Smooth muscle cell of the brain vasculature (primary cell): ENCODE measurements around the gene IDH3B.
"Not testable (repeated sequence)": the region's sequence is repeated elsewhere in the genome, so short reads cannot be mapped to it uniquely, and the experiment has no call there.

ENCODE experiments used
- DNase-seq: peaks from one replicate; pipeline ENCODE4 v3.0.0-alpha.2; 2012; ENCODE audit warnings: low read depth, low spot score

IDH3B gene

DNA sequence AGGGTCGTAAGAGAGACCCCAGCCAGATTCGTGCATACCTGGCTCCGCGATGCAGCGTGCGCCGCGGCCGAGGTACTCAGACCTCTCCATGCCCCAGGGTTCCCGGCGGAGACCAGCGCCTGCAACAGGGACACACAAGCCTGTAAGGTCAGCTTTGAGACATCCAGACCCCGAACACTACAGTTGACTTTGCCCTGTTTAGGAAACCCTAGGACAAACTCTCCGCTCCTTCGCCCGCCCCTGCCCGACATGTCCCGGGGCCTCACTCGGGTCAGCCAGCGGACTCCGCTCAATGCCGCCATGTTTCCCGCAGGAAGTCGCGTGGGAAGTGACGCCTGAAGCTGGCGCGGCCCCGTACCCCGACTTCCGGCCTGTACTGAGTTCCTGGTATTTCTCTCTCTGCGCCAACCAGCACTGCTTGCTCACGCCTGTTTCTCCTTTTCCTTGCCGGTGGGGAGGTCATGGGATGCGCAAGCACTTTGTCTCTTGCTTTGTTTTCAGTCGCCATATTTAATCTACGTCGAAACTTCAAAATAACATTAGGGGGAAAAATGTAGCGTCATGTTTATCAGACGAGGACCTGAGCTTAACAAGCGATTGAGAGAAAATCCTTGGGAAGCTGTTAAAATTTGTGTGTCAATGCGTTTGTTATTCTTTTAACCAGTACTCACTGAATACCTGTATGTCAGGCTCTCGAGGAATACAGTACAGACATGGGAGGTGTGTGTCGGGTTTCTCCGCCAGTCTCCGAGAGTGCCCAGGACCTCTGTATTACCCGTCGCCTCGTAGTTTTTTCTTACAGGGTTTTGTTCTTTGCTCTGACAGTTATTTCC lies at the start of gene IDH3B:
TSS of gene IDH3B (minus strand) at position 330 of the 833 bp plus-strand sequence. CDS start at position 302, 28 bp downstream.
- peak; percentile 66 for DNase-seq

DNA sequence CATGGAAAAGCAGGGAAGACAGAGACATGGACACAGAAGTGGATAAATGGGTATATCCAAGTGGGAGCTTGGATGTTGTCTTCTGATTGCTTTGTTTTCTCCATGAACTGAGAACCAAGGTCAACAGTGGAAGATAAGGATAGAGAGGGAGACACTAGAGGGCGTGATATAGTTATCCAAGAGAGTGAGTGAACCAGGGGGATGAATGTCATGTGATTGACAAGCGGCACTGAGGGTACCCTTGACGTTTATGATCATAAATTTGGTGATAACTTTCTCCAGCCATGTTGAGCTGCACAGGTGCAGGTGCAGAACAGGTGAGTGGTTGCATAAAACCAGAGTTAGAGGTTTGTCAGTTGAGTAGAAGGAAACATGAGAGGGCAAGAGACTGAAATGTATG lies 49.3 kb upstream of the IDH3B start:
- DNase-seq: no peak

DNA sequence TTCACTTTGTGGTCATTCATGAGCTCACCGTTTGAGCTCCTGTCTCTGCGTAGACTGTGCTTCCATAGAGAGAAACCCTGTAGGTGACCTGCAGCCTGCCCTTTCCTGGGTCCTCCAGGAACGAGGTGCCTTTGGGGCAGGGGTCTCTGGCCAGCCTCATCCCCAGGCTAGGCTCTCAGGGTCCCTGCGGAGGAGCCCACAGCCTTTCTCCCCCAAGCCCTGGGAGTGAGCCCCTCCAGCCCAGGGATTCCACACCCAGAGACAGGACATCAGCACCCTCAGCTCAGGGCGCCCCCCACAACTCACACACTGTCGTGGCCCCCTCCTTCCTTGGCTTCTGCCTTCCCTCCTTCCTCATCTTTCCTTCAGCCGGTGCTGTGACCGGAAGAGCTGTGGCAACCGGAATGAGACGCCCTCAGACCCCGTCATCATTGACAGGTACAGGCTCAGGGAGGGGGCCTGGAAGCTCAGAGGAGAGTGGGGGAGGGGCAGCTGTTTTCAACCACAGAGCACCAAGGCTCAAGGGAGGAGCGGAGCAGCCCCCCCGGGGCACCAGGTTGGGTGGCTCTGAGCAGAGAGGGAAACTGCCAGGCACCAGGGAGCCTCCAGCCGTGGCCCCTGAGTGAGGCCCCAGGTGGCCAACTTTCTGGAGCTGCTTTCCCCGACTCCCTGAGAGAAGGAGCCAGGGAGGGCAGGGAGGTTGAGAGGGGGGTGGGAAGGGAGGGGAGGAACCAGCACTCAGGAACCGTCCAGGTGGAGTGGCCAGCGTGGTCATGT lies 45.4 kb upstream of the IDH3B start:
- no peak for DNase-seq

DNA sequence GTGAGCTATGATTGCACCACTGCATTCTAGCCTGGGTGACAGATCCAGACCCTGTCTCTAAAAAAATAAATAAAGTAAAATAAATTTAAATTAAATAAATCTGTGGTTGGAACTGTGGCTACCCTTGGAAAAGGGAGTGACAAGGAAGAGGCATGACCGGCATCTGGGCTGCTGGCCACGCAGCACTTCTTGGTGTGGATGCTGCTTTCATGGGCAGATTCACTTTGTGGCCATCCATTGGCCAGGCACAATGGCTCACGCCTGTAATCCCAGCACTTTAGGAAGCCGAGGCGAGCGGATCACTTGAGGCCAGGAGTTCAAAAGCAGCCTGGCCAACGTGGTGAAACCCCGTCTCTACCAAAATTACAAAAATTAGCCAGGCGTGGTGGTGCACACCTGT lies 44.6 kb upstream of the IDH3B start:
- no peak for DNase-seq

DNA sequence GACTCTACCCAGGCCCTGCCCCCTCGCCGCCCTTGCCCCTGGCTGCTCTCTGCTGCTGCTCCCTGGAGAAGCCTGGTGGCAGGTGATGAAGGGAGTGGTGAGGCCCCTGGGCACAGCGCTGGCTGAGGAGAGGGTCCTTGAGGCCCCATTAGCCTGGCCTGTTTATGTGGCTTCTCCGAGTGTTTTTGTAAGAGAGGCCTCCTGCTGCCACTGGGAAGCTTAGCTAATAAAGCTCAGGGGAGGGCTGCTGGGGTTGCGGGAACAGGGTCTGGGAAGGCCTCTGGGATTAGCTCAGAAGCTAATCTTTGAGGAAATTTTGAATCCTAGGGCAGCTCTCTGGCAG lies 44.0 kb upstream of the IDH3B start:
- DNase-seq: no peak

DNA sequence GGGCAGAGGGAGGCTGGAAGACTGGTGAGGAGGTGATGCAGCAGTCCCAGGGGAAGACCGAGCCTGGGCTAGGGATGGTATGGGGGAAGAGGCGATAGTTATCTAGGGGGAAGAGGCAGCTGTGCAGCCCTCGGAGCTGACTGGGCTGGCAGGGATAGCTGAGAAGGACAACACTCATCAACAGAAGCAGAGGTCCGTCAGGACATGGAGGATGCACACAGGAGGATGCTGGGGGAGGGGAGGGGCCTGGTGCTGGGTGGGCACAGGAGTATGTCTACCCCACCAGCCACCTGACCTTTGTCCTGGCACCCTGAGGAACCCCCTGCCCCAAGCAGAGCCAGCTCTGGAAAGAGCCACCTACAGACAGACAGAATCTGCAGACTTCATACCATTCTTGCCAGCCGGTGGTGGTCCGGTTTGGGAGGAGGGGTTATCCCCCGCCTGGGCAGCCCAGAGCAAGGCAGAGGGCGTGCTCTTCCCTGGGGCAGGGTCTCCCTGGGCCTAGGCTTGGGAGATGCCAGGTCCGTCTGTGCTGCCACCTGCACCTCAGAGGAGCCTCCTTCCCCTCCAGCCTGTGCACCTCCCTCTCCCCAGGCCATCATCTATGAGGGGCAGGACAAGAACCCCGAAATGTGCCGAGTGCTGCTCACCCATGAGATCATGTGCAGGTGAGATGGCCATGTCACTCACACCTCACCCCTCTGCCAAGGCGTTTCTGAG lies 43.5 kb upstream of the IDH3B start:
- DNase-seq: no peak

DNA sequence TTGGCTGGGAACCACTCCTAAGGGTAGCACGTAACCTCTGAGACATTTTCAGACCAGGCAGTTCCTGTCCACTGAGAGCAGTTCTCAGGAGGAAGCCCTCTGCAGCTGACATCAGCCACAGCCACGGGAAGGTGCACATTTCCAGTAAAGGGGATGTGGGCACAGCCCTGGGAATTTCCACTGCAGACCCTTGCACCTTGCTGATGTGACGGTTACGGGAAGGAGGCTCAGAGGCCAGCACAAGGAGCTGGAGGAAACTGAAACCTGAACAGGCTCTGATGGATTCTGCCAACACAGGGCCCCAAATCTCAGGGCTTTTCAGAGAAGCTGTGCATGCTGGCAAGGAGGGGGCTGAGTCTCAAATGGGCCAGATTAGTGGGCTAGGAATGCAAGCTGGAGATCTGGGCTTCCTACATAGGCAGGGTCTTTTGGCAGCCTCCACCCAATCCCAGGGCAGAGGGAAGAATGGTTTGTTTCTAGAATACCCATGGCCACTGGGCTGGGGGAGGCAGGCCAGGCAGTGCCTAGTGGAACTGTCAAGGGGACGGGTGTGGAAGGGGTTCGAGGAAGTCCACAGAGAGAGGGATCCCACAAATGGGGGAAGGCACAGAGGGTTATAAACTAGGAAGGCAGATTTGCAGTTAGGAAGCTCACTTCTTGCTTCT lies 42.8 kb upstream of the IDH3B start:
- DNase-seq: no peak

DNA sequence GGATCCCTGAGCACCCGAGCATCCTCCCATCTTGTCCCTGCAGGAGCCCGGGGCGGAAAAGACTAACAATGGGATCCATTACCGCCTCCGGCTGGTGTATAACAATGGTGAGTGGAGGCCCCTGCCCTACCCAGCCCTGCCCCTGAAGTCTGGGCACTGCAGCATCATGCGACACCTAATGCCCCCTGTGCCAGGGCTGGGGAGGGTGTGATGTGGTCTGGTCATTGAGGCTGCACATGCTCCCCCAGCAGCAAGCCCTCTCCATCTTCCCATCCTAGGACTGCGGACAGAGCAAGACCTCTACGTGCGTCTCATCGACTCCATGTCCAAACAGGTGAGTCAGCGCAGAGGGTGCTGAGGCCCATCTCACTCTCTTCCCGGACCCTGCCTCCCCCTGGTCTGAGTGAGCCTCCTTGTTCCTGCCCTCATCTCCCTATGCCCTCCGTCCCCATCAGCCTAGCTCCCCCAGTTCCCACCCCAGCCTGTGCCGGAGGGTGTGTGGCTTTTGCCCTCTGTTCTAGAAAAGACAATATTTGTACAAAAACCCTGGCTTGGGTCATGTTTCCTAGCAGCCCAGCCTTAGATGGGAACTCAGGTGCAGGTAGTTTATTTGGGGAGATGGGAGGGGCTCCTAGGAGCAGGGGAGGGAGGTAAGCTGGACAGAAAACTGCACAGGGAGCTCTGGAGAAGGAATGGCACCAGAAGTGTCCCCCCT lies 42.1 kb upstream of the IDH3B start:
- DNase-seq: no peak

DNA sequence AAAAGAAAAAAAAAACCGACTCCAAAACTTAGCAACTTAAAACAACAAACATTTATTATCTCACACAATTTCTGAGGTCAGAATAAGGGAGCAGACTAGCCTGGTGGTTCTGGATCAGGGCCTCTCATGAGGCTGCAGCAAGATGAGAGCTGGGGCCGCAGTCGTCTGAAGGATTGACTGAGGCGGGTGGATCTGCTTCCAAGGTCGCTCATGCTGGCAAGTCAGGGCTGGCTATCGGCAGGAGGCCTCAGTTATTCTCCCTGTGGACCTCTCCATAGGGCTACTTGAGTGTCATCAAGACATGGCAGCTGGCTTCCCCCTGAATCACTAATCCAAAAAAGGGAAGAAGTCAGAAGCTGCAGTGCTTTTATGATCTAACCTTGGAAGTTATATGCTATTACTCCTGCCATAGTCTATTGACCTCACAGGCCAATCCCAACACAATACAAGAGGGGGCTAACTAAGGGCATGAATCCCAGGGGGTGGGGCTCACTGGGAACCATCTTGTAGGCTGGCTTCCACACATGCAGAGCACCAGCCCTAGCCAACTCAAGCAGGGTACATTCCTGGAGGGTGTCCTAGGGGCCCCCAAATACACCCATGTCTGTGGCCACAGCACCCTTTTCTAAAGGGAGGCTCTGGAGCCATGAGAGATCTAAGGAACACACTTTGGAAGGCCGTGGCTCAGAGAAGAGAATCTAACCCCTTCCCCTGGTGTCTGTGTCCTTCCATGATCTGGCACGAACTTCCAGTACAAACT lies 39.9 kb upstream of the IDH3B start:
- DNase-seq: no peak

DNA sequence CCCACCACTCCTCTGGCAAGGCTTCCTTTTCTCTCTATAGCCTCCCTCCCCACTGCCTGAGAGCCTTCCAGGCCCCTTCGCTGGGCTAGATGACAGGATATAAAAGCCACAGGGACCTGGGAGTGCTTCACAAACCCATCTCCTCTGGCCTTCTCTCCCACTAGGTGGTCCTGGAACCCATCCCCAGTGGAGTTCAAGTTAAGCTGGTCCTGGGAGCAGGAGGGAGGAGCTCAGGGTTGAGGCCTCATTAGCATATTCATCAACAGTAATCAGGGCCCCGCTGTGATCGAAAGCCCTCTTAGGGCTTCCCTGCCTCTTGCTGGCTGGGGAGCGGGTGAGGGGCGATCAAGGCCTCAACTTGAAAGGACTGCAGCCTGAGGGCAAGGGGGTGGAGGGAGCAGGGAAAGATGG lies 37.7 kb upstream of the IDH3B start:
- DNase-seq: no peak

DNA sequence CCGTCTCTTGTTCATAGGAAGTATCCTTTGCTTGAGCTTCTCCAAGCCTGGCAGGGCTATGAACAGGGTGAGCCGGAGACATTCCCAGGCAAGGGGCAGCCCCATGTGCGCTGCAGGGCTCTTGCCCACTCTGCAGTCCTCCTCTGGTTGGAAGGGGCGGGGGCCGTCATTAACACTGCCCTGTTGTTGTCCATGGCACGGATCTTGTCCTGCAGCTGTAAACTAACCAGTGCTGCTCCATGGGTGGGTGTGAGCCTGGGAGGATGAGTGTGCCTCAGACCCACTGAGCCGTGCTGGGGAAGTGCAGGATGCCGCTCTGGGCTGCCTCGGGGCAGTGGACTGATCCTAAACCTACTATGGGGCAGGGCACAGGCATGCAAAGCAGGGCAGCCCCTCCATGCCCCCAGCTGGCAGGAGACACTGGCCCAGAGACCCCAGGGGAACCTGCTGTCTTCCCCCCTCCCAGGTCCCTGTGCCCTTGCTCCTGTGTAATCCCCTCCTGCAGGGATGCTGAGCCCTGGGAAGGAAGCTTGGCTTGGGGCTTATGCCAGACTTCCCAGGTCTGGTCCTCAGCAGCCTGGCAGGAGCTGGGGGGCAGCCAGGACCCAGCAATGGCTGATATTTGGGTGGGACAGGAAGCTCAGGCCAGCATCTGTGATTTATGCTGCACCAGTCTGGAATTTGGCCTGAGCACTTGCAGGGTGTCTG lies 37.1 kb upstream of the IDH3B start:
- DNase-seq: no peak

DNA sequence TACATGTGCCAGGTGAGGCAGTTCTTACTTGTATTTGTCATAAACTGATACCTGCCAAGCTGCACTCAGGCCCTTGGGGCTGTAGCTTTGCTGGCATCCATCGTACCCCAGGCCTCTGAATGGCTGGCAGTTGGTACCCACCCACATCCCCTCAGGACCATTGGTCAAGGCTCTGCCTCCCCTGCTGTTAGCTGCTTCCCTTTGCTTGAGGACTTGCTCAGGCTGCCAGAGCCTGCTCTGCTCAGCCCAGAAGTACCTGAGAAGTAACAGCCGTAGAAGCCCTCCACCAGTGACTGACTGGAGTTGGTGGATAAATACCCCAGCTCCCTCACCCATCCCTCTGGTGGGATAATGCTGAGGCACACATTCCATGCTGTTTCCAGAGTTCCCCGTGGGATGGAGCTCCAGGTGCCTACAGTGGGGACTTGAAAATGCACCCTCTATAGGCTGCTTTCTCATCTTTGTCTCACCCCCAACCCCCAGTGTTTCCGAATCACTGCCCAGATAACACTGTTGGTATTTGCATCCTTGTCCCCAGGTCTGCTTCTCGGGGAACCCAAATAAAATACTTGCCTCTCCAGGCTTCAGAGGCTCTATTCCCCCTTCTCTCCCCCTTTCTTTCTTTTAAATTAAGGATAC lies 35.9 kb upstream of the IDH3B start:
- DNase-seq: no peak

DNA sequence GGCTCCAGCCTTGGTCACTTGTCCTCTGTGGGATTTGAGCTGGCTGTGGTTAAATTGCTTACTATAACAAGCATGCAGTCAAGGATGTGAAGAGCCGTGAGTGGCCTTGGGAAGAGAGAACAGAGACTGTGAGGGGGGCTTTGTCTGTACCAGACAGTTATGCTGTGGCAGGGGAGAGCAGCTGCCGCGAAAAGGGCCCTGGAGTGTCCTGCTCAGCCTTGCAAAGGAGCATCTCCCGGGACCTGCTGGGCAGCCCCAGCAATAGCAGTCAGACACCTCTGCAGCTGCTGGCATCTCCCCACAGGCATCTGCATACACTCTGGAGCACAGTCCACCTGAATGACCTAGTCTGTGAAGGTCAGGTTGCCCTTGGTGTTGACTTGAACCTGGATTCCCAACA lies 34.9 kb upstream of the IDH3B start:
- no peak for DNase-seq

DNA sequence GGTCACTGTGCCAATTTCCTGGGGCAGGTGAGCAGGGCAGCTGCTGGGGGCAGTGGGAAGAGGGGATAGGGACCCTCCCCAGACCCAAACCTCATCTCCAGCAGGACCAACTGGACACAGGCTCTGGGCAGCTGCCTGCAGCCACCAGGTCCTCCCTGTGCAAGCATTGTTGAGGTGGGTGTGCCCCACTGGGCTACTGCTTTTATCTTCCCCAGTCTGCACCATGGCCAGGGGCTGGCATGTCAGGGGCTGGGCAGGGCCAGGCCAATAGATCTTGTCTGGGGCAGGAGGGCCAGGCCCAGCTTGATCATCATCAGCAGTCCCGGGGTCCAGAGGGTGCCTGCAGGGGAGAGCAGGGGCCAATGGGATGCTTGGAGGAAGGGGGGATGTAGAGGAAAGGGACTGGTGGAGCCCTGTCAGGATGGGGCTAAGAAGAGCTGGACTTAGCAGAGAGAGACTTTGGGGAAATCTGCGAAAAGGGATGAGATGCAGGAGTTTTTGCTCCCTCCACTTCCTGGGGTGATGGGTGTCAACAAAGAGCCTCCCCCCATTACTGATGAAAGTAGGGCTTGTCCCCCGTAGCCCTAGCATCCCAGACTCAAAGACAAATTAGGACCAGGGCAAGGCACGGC lies 34.3 kb upstream of the IDH3B start:
- DNase-seq: no peak

DNA sequence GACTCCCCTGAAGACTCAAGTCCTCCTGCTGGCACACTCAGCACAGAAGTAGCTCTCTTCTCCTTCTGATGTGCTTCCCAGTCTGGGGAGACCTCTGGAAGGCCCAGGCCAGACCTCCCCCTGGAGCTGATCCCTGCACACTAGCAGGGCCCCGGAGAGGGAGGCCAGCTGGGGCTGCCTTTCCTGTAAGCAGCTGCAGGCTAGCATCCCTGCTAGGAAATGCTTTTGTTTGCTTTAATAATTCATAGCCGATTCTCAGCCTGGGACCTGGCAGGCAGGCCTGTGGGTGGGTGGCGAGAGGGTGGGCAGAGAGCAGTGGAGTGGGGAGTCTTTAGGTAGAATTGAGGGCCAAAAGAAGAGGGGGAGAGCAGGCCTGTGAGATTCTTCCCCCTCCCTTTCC lies 33.8 kb upstream of the IDH3B start:
- DNase-seq: no peak

DNA sequence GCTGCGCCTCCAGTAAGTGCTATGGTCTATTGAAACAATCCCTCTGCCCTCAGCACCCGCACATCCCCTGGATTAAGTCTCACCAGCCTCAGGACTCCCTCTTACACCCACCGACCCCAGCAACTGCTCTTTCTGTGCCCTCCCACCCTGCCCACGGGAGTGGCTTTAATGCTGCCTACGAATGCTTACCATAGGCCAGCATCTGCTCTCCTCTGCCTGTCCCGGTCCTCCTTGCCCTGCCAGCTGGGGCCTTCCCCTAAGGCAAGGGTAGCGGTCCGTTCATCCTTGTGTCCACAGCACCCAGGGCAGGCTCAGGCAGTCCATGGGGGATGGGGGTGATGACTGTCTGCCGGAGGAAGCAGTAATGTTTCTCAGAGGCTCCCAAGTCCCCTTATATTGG lies 32.6 kb upstream of the IDH3B start:
- no peak for DNase-seq

DNA sequence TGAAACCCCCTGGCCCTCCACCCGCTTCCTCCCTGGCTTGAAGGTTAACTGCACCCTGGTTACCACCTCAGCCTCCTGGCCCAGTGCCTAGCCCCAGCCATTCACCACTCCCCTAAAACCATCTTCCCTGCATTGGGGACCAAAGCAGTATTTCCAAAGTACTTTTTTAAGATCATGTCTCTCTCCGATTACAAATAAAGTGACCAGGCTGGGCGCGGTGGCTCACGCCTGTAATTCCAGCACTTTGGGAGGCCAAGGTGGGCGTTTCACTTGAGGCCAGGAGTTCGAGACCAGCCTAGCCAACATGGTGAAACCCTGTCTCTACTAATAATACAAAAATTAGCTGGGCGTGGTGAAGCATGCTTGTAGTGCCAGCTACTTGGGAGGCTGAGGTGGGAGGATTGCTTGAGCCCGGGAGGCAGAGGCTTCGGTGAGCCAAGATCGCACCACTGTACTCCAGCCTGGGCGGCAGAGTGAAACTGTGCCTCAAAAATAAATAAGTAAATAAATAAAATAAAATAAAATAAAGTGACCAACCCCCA lies 32.0 kb upstream of the IDH3B start:
- DNase-seq: not testable (repeated sequence)

DNA sequence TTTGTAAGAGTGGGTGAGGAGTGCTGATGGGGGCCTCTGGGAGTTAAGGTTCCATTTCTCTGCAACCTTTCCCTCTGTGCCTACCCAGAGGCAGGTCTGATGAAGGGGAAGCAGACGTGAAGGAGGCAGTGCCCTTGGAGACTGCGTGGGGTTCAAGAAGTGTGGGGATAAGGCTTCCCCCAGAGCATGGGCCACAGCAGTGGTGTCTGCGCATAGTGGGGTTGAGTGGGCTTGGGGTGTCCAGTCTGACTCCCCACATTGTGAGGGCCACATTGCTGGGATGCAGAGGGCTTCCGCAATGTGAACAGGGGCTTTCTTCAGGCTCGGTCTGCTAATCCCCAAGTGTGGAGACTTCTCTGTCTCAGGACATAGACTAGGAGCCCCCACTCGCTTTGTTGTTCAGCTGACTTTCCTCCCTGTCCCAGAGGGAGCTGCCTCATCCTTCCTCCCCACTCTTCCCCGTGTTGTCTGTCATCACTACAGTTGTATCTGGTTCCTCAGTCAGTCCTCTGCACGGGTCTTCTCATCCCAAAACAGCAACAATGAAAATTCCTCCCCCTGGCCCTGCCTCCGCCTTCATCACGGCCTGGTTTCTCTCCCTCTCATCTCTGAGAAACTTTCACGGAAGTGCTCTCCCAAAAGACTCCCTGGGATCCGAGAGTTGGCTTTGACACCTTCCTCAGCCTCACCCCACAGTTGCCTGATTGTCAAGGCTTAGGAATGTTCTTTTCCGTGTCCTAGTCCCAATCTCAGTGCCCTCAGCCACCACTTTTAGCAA lies 31.4 kb upstream of the IDH3B start:
- no peak for DNase-seq
